Smooth muscle cell (in vitro differentiated cells): Measurements from ENCODE around the gene FXYD6. TPM values are rescaled to one million over a fixed set of nuclear protein-coding genes. Genes with fewer than 3 reads are reported as not detected.

ENCODE experiments used
- DNase-seq: peaks from one replicate; lab custom pipeline; 2025; ENCODE audit not compliant: unreplicated experiment; lab: John Stamatoyannopoulos, UW
- H2AFZ ChIP-seq: fragments of 200-600 bp; sonication (generic); 2 replicates; pipeline ENCODE4 v1.6.0; 2016; ENCODE audit warnings: antibody characterized with exemption, low read depth, mild to moderate bottlenecking
- H3F3A ChIP-seq: fragments of 200-600 bp; sonication (generic); 2 replicates; pipeline ENCODE4 v1.6.0; 2017; ENCODE audit warnings: antibody characterized with exemption, low read depth
- H3K27ac ChIP-seq: fragments of 200-600 bp; sonication (generic); 2 replicates; pipeline ENCODE4 v1.5.1; 2016; ENCODE audit warnings: low read depth, mild to moderate bottlenecking
- H3K27me3 ChIP-seq: fragments of 200-600 bp; sonication (generic); 2 replicates; pipeline ENCODE4 v1.6.1; 2016; ENCODE audit warnings: low read depth, mild to moderate bottlenecking
- H3K36me3 ChIP-seq: fragments of 200-600 bp; sonication (generic); 2 replicates; pipeline ENCODE4 v1.5.1; 2016; ENCODE audit warnings: low read depth
- H3K4me1 ChIP-seq: fragments of 200-600 bp; sonication (generic); 2 replicates; pipeline ENCODE4 v1.5.1; 2016; ENCODE audit warnings: low read depth
- H3K4me2 ChIP-seq: fragments of 200-600 bp; sonication (generic); 2 replicates; pipeline ENCODE4 v1.6.0; 2016; ENCODE audit warnings: mild to moderate bottlenecking
- H3K4me3 ChIP-seq: fragments of 200-600 bp; sonication (generic); 2 replicates; pipeline ENCODE4 v1.5.1; 2016; ENCODE audit warnings: mild to moderate bottlenecking
- H3K79me2 ChIP-seq: fragments of 200-600 bp; sonication (generic); 2 replicates; pipeline ENCODE4 v1.6.0; 2016; ENCODE audit warnings: low read depth, mild to moderate bottlenecking
- H3K9ac ChIP-seq: fragments of 200-600 bp; sonication (generic); 2 replicates; pipeline ENCODE4 v1.6.0; 2016; ENCODE audit warnings: low read depth
- H3K9me3 ChIP-seq: fragments of 200-600 bp; sonication (generic); replicated peaks from 2 replicates; pipeline ENCODE4 v1.5.1; 2016; ENCODE audit warnings: low read depth
- H4K20me1 ChIP-seq: fragments of 200-600 bp; sonication (generic); 2 replicates; pipeline ENCODE4 v1.6.0; 2016; ENCODE audit warnings: low read depth
- WGBS: methylation state at CpG from one replicate; pipeline ENCODE4 v1.1.7; 2016; ENCODE audit warnings: low lambda C conversion rate; 5-methylcytosine and 5-hydroxymethylcytosine counted together
- polyA plus RNA-seq: library from polyadenylated mRNA; unstranded; fragments of >200 nt; fragmentation: Nextera tagmentation; extraction: Ambion mirVana; gene quantifications from 2 replicates; pipeline ENCODE4 v1.2.1, GENCODE V29; 2016
- total RNA-seq: library from RNA; depleted of rRNA; stranded (reverse); fragments of >200 nt; gene quantifications from 2 replicates; pipeline ENCODE4 v1.2.3, GENCODE V29; 2014
- TF ChIP-seq, protein P1 (sequence below): fragments of 200-600 bp; sonication (generic); IDR thresholded peaks from 2 replicates; pipeline ENCODE4 v1.5.1; 2017; ENCODE audit warnings: borderline replicate concordance, mild to moderate bottlenecking, antibody characterized with exemption; ENCODE audit not compliant: insufficient read depth, poor library complexity, severe bottlenecking

Gene FXYD6
- total and polyA plus RNA-seq, 2 experiments from 2014 or later, result 27.7 to 84.5 TPM

DNA sequence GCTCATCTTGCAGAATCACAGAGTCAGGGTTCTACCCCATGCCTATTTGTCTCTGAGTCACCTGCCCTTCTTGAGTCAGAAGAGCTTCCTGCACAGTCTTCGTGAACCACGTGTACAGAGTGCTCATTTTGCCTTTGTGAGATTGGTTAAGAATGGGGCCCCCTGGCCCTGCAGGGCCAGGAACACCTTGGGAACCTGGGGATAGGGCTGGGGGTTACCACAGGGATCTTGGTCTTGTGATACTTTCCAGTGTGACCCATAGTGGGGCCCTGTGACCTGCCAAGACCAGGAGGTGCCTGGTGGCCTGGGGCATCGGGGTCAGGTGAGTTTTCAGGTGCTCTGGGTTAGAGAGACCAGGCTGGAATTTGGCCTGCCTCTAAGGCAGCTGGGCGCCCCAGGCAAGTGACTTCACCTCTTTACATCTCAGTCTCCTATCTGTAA is 43.3 kb upstream of the FXYD6 start:
- Histone ChIP-seq H3K27ac (no peak overlapping the region), H3K4me3 (no peak overlapping the region), H3K36me3 (no peaks in the 10 kb centered on the region), H4K20me1 (no peaks in the 10 kb centered on the region), H3F3A (no peaks in the 10 kb centered on the region), H2AFZ (no peak overlapping the region), H3K4me2 (no peak overlapping the region), H3K4me1 (no peaks in the 10 kb centered on the region), H3K9me3 (no peaks in the 10 kb centered on the region), H3K79me2 (no peaks in the 10 kb centered on the region), H3K27me3 (no peaks in the 10 kb centered on the region), H3K9ac (no peak overlapping the region)
- DNase-seq, result no peak
- TF ChIP-seq, protein P1, sequence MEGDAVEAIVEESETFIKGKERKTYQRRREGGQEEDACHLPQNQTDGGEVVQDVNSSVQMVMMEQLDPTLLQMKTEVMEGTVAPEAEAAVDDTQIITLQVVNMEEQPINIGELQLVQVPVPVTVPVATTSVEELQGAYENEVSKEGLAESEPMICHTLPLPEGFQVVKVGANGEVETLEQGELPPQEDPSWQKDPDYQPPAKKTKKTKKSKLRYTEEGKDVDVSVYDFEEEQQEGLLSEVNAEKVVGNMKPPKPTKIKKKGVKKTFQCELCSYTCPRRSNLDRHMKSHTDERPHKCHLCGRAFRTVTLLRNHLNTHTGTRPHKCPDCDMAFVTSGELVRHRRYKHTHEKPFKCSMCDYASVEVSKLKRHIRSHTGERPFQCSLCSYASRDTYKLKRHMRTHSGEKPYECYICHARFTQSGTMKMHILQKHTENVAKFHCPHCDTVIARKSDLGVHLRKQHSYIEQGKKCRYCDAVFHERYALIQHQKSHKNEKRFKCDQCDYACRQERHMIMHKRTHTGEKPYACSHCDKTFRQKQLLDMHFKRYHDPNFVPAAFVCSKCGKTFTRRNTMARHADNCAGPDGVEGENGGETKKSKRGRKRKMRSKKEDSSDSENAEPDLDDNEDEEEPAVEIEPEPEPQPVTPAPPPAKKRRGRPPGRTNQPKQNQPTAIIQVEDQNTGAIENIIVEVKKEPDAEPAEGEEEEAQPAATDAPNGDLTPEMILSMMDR, result no peak
- 90% methylated on average over 4 of the region's 4 CpGs for WGBS

DNA sequence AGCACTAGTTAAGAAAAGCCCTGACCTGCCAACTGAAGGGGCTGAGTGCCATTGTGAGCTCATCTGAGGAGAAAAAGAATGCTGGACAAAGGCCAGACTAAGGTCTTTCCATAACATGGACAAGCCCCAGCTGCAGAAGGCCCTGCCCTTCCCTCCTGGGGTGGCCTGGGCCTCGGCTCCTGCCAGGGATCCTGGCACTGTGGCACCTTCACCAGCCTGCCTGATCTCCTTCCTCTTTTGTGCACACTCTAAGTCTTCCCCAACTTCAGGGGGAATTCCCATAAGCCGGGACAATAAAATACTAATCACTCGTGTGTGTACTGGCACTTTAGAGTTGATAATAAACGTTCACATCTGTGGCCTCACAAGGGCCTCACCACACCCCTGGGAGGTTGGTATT is 42.9 kb upstream of the FXYD6 start:
- H3K36me3 ChIP-seq, result no peaks in the 10 kb centered on the region
- no peaks in the 10 kb centered on the region for H3K79me2 ChIP-seq
- H3K9ac ChIP-seq, result no peak overlapping the region
- H3K27me3 ChIP-seq, result no peaks in the 10 kb centered on the region
- H3K4me1 ChIP-seq, result no peaks in the 10 kb centered on the region
- DNase-seq, result no peak
- H3K9me3 ChIP-seq, result no peaks in the 10 kb centered on the region
- 77% methylated on average over 4 of the region's 4 CpGs for WGBS
- TF ChIP-seq, protein P1, result no peak
- no peak overlapping the region for H2AFZ ChIP-seq
- H3K4me2 ChIP-seq, result no peak overlapping the region
- no peaks in the 10 kb centered on the region for H4K20me1 ChIP-seq
- H3F3A ChIP-seq, result no peaks in the 10 kb centered on the region
- no peak overlapping the region for H3K4me3 ChIP-seq
- H3K27ac ChIP-seq, result no peak overlapping the region

DNA sequence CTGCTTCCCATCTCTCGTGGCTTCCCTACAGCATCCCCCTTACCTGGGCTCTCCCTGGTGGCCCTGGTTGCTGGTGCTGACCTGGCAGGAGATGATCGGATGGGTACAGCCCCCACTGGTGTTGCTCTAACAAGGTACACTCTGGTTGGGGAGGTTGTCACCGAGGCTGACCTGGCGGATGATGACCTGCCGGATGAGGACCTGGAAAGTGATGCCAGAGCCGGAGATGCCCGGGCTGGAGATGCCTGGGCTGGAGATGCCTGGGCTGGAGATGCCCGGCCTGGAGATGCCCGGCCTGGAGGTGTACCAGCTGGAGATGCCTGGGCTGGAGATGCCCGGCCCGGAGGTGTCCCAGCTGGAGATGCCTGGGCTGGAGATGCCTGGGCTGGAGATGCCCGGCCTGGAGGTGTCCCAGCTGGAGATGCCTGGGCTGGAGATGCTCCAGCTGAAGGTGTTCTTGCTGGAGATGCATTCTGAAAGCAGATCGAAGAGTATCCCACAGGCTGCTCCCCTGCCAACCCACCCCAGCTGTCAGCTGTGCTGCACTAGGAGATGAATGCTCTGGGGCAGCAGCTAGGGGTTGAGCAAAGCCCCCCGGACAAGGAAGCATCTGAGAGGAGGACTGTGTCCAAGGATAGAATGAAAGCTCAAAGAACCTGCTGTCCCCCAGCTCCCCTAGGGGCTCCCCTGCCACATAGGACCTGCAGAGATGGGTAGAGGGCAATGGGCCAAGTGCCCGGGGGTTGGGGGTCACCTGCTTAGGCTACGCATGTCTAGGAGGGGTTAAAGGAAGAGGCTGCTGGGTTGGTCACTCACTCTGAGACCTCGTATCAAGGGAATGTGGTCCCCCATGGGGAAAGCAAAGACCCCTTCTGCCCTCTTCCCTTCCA is 42.2 kb upstream of the FXYD6 start:
- H4K20me1 ChIP-seq, result no peaks in the 10 kb centered on the region
- H2AFZ ChIP-seq, result no peak overlapping the region
- H3K27me3 ChIP-seq, result no peaks in the 10 kb centered on the region
- no peaks in the 10 kb centered on the region for H3F3A ChIP-seq
- H3K36me3 ChIP-seq, result no peaks in the 10 kb centered on the region
- no peaks in the 10 kb centered on the region for H3K4me1 ChIP-seq
- no peak overlapping the region for H3K4me3 ChIP-seq
- H3K9ac ChIP-seq, result no peak overlapping the region
- 88% methylated on average over 12 of the region's 17 CpGs for WGBS
- TF ChIP-seq, protein P1, result no peak
- no peak for DNase-seq
- no peak overlapping the region for H3K27ac ChIP-seq
- H3K9me3 ChIP-seq, result no peaks in the 10 kb centered on the region
- H3K4me2 ChIP-seq, result no peak overlapping the region
- no peaks in the 10 kb centered on the region for H3K79me2 ChIP-seq

DNA sequence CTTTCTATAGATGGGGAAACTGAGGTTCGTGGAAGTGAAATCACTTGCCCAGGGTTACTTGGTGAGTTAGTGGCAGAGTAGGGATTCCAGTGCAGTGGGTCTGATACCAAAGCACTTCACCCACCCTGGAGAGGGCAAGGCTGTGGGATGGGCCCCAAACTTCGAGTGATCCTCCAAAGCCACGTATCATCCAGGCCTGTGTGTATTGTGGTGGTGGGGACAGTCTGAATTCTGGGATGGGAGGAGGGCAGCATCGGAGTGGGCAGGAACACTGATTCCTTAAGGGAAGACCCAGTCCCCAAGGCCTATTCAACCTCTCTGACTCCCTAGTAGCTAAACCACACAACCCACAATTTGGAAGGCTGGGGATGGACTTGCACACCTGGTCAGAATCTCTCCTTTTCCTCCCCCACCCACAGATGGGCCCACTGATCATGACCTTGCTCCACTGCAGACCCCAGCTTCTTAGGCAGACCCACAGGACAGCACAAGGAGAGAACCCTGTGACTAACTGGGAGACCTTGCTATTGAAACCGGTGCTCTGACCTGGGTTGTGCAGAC is 41.2 kb upstream of the FXYD6 start:
- H3K4me3 ChIP-seq, result no peak overlapping the region
- no peaks in the 10 kb centered on the region for H3K36me3 ChIP-seq
- no peaks in the 10 kb centered on the region for H3K4me1 ChIP-seq
- no peak overlapping the region for H2AFZ ChIP-seq
- WGBS, result 93% methylated on average over 5 of the region's 5 CpGs
- no peak for DNase-seq
- TF ChIP-seq, protein P1, result no peak
- no peaks in the 10 kb centered on the region for H3K27me3 ChIP-seq
- no peak overlapping the region for H3K9ac ChIP-seq
- H3K79me2 ChIP-seq, result no peaks in the 10 kb centered on the region
- H3K9me3 ChIP-seq, result no peaks in the 10 kb centered on the region
- H3F3A ChIP-seq, result no peaks in the 10 kb centered on the region
- no peaks in the 10 kb centered on the region for H4K20me1 ChIP-seq
- H3K27ac ChIP-seq, result no peak overlapping the region
- no peak overlapping the region for H3K4me2 ChIP-seq
